ENCODE results near the gene RERG. TPM values are rescaled to one million over a fixed set of nuclear protein-coding genes. Genes with fewer than 3 reads are reported as not detected.

The RERG gene
- total and polyA plus RNA-seq, 2 donors from 2014 or later, result 29.3 to 44.7 TPM

DNA sequence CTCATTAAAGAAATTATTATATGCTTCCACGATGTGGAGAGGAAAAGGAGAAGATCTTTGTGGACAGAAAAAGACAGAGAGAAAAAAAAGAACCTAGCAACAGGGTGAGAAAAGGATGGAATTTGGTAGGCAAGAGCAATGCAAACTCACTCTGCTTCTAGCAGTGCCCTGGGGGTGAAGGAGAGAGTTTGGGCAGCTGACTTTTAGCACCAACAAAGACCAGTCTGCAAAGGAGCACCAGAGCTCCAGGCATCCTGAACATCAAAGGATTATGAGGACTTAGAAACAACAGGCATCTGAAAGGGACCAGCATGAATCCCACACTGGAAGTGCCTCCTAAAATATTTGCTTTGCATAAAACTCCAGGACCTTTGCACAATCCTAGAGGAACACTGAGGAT is 32.8 kb upstream of the RERG start:
- Histone ChIP-seq H3K4me1 (ENCODE audit: control insufficient read depth in 2 of 3, insufficient read depth in 2 of 3, low read depth in 1 of 3, low read length in 3 of 3) (no peaks in the 10 kb centered on the region), H3K9ac (ENCODE audit: low read length in 3 of 3) (no peak overlapping the region), H3K27ac (ENCODE audit: low read depth in 2 of 2, low read length in 2 of 2) (no peak overlapping the region), H3K27me3 (ENCODE audit: control insufficient read depth, insufficient read depth, low read length) (no peaks in the 10 kb centered on the region), H3K9me3 (ENCODE audit: control insufficient read depth in 2 of 3, insufficient read depth in 1 of 3, low read length in 3 of 3) (no peaks in the 10 kb centered on the region), H3K36me3 (ENCODE audit: control insufficient read depth in 2 of 3, insufficient read depth in 3 of 3, low read length in 3 of 3) (no peaks in the 10 kb centered on the region), H3K4me3 (ENCODE audit: low read length in 3 of 3) (no peak overlapping the region)
- TF ChIP-seq, protein P1, sequence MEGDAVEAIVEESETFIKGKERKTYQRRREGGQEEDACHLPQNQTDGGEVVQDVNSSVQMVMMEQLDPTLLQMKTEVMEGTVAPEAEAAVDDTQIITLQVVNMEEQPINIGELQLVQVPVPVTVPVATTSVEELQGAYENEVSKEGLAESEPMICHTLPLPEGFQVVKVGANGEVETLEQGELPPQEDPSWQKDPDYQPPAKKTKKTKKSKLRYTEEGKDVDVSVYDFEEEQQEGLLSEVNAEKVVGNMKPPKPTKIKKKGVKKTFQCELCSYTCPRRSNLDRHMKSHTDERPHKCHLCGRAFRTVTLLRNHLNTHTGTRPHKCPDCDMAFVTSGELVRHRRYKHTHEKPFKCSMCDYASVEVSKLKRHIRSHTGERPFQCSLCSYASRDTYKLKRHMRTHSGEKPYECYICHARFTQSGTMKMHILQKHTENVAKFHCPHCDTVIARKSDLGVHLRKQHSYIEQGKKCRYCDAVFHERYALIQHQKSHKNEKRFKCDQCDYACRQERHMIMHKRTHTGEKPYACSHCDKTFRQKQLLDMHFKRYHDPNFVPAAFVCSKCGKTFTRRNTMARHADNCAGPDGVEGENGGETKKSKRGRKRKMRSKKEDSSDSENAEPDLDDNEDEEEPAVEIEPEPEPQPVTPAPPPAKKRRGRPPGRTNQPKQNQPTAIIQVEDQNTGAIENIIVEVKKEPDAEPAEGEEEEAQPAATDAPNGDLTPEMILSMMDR (IDR thresholded peaks at IDR 0.05; ENCODE audit: borderline replicate concordance, extremely low read depth, insufficient read depth), result no peak
- intact Hi-C loops (cut with DNase I), result no loop called here
- FAIRE-seq, result no peak
- no peak for DNase-seq

DNA sequence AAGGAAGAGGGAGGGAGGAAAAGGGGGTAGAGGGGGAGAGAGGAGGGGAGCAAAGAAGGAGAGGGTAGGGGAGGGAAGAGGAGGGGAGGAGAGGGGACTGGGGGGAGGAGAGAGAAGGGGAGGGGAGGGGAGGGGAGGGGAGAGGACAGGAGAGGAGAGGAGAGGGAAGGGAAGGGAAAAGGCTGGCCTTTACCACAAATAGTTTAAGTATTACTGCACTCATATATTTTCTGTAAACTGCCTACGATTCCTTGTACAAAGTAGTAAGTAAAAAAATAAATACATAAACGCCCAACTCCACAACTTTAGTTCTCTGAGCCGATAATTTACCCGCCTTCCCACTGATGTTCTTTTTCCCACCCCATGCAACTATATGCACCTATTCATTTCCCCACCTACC is 23.7 kb upstream of the RERG start:
- FAIRE-seq (no peak), DNase-seq (no peak)
- intact Hi-C loops (cut with DNase I), result no loop called here

DNA sequence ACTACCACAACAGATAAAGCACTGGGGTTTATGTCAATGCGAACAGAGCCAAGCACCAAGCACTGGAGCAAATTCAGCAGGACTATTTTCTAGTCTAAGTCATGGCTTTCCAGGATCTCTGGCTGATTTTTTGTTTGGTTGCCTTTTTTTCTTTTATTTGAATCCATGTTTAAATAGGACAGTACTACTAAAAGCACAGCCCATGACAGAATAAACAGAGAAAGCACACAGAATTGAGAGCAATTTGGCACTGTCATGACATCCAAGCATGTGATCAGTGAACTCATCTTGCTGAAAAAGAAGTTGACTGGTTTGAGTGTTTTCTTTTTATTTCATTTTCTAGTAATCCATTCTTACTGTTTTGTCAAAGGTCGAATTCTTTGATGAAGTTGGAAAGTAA is 23.1 kb upstream of the RERG start:
- DNase-seq (no peak), FAIRE-seq (no peak)
- intact Hi-C loops (cut with DNase I), result no loop called here
- H3K4me1 ChIP-seq (ENCODE audit: control insufficient read depth in 2 of 3, insufficient read depth in 2 of 3, low read depth in 1 of 3, low read length in 3 of 3), result no peaks in the 10 kb centered on the region
- no peak overlapping the region for H3K9ac ChIP-seq (ENCODE audit: low read length in 3 of 3)
- TF ChIP-seq, protein P1 (IDR thresholded peaks at IDR 0.05; ENCODE audit: borderline replicate concordance, extremely low read depth, insufficient read depth), result no peak
- no peak overlapping the region for H3K4me3 ChIP-seq (ENCODE audit: low read length in 3 of 3)
- H3K27me3 ChIP-seq (ENCODE audit: control insufficient read depth, insufficient read depth, low read length), result no peaks in the 10 kb centered on the region
- no peaks in the 10 kb centered on the region for H3K9me3 ChIP-seq (ENCODE audit: control insufficient read depth in 2 of 3, insufficient read depth in 1 of 3, low read length in 3 of 3)
- no peak overlapping the region for H3K27ac ChIP-seq (ENCODE audit: low read depth in 2 of 2, low read length in 2 of 2)
- no peaks in the 10 kb centered on the region for H3K36me3 ChIP-seq (ENCODE audit: control insufficient read depth in 2 of 3, insufficient read depth in 3 of 3, low read length in 3 of 3)

More for the DNA sequence above, 23.7 kb upstream of the RERG start:
- Histone ChIP-seq H3K9me3 (ENCODE audit: control insufficient read depth in 2 of 3, insufficient read depth in 1 of 3, low read length in 3 of 3) (no peaks in the 10 kb centered on the region), H3K27me3 (ENCODE audit: control insufficient read depth, insufficient read depth, low read length) (no peaks in the 10 kb centered on the region), H3K27ac (ENCODE audit: low read depth in 2 of 2, low read length in 2 of 2) (no peak overlapping the region), H3K36me3 (ENCODE audit: control insufficient read depth in 2 of 3, insufficient read depth in 3 of 3, low read length in 3 of 3) (no peaks in the 10 kb centered on the region), H3K9ac (ENCODE audit: low read length in 3 of 3) (no peak overlapping the region), H3K4me1 (ENCODE audit: control insufficient read depth in 2 of 3, insufficient read depth in 2 of 3, low read depth in 1 of 3, low read length in 3 of 3) (no peaks in the 10 kb centered on the region), H3K4me3 (ENCODE audit: low read length in 3 of 3) (no peak overlapping the region)
- TF ChIP-seq, protein P1 (IDR thresholded peaks at IDR 0.05; ENCODE audit: borderline replicate concordance, extremely low read depth, insufficient read depth), result no peak

DNA sequence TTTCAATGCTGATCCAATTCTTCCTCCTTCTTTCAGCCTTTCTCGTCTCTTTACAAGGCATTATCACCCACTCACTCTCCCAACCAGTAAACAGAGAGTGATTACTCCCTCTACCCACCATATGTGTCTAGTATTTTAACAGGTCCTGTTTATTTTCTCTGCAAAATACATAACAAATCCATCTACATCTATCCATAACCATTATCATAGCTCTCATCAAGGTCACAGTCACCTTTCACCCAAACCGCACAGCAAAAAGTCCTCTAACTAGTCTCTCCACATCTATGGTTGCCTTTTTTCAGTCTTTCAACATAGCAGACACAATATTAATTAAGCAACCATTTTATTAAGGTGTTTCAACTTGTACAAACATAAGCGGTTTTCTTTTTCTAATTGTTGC is 21.9 kb upstream of the RERG start:
- no peak overlapping the region for H3K4me3 ChIP-seq (ENCODE audit: low read length in 3 of 3)
- H3K4me1 ChIP-seq (ENCODE audit: control insufficient read depth in 2 of 3, insufficient read depth in 2 of 3, low read depth in 1 of 3, low read length in 3 of 3), result no peaks in the 10 kb centered on the region
- H3K9ac ChIP-seq (ENCODE audit: low read length in 3 of 3), result no peak overlapping the region
- DNase-seq (no peak), FAIRE-seq (no peak)
- intact Hi-C loops (cut with DNase I), result no loop called here
- no peaks in the 10 kb centered on the region for H3K27me3 ChIP-seq (ENCODE audit: control insufficient read depth, insufficient read depth, low read length)
- TF ChIP-seq, protein P1 (IDR thresholded peaks at IDR 0.05; ENCODE audit: borderline replicate concordance, extremely low read depth, insufficient read depth), result no peak
- no peaks in the 10 kb centered on the region for H3K36me3 ChIP-seq (ENCODE audit: control insufficient read depth in 2 of 3, insufficient read depth in 3 of 3, low read length in 3 of 3)
- no peak overlapping the region for H3K27ac ChIP-seq (ENCODE audit: low read depth in 2 of 2, low read length in 2 of 2)
- no peaks in the 10 kb centered on the region for H3K9me3 ChIP-seq (ENCODE audit: control insufficient read depth in 2 of 3, insufficient read depth in 1 of 3, low read length in 3 of 3)
